ENCODE measurements around the gene EPHB2.

The EPHB2 gene

GRCh38 chr1:22780696-22781095 is 70.1 kb downstream of the EPHB2 start:
- no peak for DNase-seq (ENCODE audit: low read depth)

DNA sequence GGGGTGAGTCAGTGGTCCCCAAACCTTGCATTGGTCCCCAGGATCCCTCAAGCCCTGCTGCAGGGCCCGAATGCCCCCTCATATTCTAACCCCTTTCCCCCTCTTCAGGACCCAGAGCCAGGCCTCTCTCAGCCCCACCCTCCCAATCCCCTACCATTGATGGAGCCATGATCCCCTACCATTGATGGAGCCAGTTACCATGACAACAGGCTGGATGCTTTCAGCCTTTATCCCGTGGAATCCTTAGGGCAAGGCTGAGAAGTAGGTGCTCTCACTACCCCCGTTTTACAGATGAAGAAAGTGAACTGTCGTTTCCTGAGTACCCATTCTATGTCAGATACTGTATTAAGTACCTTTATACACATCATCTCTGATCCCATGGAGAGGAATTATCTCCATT is 70.8 kb downstream of the EPHB2 start:
- DNase-seq (ENCODE audit: low read depth) = no peak

- no peak for DNase-seq (ENCODE audit: low read depth)
Measured at GRCh38 chr1:22782406-22782805, 71.8 kb downstream of the EPHB2 start.

DNA sequence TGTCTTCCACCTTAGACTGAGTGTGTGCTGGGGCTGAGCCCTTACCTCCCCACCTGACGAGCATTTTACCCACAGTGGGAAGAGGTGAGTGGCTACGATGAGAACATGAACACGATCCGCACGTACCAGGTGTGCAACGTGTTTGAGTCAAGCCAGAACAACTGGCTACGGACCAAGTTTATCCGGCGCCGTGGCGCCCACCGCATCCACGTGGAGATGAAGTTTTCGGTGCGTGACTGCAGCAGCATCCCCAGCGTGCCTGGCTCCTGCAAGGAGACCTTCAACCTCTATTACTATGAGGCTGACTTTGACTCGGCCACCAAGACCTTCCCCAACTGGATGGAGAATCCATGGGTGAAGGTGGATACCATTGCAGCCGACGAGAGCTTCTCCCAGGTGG is 73.7 kb downstream of the EPHB2 start:
- DNase-seq (ENCODE audit: low read depth) = no peak

DNA sequence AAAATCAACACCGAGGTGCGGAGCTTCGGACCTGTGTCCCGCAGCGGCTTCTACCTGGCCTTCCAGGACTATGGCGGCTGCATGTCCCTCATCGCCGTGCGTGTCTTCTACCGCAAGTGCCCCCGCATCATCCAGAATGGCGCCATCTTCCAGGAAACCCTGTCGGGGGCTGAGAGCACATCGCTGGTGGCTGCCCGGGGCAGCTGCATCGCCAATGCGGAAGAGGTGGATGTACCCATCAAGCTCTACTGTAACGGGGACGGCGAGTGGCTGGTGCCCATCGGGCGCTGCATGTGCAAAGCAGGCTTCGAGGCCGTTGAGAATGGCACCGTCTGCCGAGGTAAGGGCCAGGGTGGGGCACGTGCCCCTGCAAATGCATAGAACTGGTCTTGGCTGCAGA is 74.1 kb downstream of the EPHB2 start:
- DNase-seq (ENCODE audit: low read depth) = no peak

GRCh38 chr1:22786101-22786500 is 75.5 kb downstream of the EPHB2 start:
- no peak for DNase-seq (ENCODE audit: low read depth)

DNA sequence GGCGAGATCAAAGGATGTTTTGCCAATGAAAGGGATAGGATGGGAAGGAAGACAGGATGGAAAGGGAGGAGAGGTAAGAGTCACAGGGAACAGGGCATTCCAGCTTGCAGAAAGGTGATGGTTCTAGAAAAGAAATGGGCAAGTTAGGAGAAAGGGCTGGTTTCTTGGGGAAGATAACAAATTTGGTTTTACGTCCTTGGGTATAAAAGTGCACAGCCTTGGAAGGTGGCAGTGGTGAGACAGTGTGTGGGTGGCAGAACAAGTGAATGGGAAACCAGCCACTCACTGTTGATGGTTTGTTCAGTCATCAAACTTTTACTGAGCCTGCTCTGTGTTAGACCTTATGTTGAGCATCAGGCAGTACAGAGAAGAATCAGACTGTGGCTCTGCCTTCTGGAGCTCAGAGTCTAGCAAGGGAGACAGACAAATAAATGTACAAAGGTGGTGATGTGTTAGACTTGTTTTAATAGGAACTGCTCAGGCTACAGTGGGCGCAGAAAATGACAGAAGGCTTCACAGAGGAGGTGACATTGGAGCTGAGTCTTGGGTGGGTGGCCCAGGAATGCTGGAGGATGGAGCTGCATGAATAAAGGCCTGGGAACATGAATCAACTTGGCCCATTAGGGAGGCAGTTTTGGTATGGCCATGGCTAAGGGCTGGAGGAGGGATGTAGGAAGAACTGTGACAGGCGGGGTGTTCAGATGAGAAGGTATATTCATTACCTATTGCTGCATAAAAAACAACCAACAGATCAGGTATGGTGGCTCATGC is 76.3 kb downstream of the EPHB2 start:
- no peak for DNase-seq (ENCODE audit: low read depth)

DNA sequence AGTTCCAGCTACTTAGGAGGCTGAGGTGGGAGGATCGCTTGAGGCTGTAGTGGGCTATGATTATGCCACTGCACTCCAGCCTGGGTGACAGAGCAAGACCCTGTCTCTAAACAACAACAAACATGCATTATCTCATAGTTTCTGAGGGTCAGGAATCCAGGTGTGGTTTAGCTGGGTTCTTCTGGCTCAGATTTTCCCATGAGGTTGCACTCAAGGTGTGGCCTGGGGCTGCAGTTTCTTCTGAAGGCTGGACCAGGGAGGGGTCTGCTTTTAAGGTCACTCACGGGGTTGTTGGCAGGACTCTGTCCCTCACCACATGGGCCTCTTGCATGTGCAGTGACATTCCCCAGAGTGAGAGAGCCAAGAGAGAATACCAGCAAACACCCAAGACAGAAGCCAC is 77.0 kb downstream of the EPHB2 start:
- DNase-seq (ENCODE audit: low read depth) = no peak

DNA sequence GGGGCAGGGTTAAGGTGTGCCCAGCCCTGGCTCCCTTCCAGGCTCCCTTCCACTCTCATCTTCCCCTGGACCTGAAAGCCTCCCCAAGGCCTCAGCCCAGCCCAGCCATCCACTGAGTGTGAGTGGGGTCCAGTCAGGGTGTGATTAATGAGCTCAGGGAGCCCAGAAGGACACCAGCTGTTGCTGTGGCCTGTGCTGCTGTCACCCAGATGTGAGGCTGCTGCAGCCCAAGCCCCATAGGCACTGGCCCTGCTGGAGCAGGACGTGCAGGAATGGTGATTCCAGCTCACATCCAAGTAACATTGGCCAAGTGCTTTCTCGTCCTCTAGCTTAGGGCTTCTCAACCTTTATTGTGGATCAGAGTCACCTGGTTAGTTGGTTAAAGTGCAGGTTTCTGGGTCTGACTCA is 77.6 kb downstream of the EPHB2 start:
- no peak for DNase-seq (ENCODE audit: low read depth)

DNA sequence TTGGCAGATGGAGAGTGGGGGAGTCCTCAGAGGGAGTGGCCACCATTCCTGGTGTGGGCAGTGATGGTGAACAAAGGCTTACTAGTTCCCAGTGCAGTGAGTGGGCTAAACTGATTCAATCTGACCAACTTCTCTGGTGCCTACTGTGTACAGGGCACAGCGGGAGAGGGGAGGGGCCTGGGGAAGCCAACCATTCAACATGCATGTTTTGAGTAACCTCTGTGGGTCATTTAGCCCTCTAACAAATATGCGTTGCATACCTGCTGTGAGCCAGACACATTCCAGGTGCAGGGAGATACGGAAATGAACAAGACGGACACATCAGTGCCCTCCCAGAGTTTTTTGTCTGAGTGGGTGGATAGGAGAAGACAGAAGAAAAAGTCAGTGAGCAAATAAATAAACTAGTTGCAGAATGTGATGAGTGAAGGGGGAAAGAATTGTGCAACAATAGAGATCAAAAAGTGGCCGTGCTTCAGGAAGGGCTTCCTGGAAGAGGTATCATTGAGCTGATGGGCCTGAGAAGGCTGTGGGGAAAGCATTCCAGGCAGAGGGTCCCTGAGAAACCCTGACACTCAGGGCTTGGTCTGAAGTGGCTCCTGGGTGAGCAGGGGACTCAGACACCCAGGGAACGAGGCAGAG is 78.8 kb downstream of the EPHB2 start:
- no peak for DNase-seq (ENCODE audit: low read depth)

GRCh38 chr1:22790232-22791008 is 79.8 kb downstream of the EPHB2 start:
- DNase-seq (ENCODE audit: low read depth) = no peak

GRCh38 chr1:22791831-22792347 is 81.2 kb downstream of the EPHB2 start:
- DNase-seq (ENCODE audit: low read depth) = no peak

DNA sequence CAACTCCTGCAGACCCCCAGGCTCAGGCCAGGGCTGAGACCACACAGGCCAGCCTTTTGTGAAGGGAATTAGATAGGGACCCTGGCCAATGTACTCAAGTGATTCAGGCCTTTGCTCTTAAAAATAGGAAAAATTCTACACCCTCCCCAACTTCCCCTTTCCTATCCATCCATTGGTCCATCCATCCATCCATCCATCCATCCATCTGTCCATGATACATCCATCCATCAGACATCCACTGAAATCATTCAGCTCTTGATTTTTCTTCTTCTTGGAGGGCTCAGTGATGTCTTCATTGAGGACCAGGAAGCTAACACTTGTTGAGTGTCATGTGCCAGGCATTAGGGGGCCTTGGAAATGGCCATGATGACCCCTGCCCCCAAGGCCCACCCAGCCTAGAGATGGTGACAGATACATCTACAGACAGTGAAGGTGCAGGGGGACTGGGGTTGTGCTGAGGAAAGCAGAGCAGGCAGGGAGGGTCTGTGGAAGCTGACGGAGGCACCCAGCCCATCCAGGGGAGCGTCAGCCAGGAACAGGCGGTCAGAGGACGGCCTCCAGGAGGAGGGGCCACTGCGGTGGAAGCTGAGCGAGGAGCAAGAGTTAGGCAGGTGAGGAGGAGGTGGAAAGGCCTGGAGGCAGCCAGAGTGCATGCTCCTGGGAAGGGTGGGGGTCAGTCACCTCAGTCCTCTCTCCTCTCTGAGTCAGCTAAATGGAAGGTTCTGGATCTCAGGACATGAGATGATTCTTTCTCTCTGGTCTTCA is 81.9 kb downstream of the EPHB2 start:
- no peak for DNase-seq (ENCODE audit: low read depth)

DNA sequence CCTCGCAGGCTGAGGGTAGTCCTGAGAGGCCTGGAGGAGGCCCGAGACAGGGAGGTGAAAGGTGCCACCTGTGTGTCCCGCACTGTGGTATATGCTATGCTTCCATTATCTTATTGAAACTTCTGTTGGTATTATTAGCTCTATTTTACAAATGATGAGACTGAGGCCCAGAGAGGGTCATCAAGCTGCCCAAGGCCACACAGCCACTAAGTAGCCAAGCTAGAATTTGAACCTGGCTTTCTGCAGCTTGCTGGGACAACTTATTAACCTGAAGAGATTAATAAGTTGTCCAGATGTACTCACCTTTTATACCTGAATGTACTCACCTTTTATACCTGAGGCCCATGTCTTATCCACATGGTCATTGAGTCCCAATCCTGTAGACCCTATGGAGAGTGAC is 83.0 kb downstream of the EPHB2 start:
- no peak for DNase-seq (ENCODE audit: low read depth)

- no peak for DNase-seq (ENCODE audit: low read depth)
Measured at GRCh38 chr1:22794647-22795365, 84.2 kb downstream of the EPHB2 start.

DNA sequence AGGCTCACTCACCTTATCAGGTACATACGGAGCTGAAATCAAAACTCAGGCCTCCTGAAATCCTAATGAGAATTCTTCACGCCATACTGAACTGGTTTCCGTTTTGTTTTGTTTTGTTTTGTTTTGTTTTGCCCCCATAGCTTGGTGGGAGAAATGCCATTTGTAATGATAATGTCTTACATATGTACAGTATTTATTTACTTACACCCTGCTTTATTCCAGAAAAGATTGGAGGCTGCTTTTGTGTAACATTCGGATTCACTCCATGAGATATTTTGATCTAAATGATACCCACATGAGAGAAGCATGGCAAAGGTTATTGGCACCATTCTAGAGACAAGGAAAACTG is 84.7 kb downstream of the EPHB2 start:
- DNase-seq (ENCODE audit: low read depth) = no peak

GRCh38 chr1:22796642-22797041 is 86.0 kb downstream of the EPHB2 start:
- no peak for DNase-seq (ENCODE audit: low read depth)

DNA sequence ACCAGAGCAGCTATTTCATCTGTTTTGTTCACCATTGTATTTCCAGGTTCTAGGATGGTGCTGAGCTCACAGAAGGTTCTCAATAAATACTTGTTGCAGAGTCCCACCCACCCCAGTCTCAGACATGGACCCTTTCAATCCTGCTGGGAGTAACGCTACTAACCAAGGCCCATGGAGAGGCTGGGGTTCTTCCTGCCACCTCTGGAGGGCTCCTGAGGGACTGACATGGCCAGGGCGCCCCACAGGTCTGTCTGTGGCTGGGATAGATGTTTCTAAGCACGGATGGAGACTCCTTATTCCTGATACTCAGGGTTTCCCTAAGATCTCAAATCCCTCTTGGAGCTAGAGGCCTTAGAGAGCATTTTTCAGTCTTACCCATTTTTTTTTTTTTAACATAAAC is 87.4 kb downstream of the EPHB2 start:
- DNase-seq (ENCODE audit: low read depth) = no peak

- DNase-seq (ENCODE audit: low read depth) = no peak
Measured at GRCh38 chr1:22799971-22800370, 89.3 kb downstream of the EPHB2 start.

DNA sequence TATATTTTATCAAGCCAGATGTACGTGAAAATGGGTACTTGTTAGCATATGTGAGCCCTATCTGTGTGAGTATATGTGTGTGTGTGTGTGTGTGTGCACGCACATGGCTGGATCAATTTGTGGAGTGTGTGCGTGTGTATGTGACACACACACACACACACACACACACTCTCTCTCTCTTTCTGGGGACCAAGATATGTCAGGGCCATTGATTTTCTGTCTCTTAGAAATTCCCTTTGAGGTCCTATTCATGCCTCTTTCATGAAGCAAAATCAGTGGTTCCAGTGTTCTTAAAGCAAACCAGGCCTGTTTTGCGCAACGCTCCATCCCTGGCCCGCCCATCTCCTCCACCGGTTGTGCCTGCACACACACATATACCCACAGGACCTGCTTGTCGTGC is 90.0 kb downstream of the EPHB2 start:
- DNase-seq (ENCODE audit: low read depth) = no peak

DNA sequence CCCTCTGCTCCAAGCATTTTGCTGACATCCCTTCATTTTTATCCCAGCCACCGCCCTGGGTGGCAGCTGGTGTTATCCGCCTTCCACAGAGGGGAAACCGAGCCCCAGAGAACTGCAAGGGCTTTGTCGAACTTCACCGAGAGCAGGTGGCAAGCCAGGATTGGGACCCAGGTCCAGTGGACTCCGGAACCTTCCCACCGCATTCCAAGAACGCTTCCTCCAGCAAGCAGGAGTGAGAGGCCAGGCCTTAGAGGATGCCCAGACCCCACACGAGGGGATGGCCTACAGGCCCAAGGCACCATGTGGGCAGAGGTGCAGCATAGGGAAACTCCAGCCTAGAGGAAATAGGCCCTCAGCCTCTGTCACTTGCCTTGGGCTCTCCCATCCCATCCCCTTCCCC is 90.7 kb downstream of the EPHB2 start:
- DNase-seq (ENCODE audit: low read depth) = no peak

- DNase-seq (ENCODE audit: low read depth) = no peak
Measured at GRCh38 chr1:22801761-22802160, 91.1 kb downstream of the EPHB2 start.

Data from activated T-helper 1 cell treated with Interleukin-2 at 50 U/mL for 16 hours (primary cell).